GM18508 (cell line): ENCODE data around the gene KCTD16.

Experiments
- ATAC-seq: cut with Tn5 transposase; IDR thresholded peaks from one replicate; pipeline ENCODE4 v1.9.1; 2021; ENCODE audit warnings: moderate number of reproducible peaks; ENCODE audit not compliant: insufficient read depth, unreplicated experiment

KCTD16 gene

GRCh38 chr5:144205141-144205551, 34.5 kb downstream of the KCTD16 start:
- ATAC-seq: no peak

GRCh38 chr5:144206141-144206540, 35.5 kb downstream of the KCTD16 start:
- no peak for ATAC-seq

DNA sequence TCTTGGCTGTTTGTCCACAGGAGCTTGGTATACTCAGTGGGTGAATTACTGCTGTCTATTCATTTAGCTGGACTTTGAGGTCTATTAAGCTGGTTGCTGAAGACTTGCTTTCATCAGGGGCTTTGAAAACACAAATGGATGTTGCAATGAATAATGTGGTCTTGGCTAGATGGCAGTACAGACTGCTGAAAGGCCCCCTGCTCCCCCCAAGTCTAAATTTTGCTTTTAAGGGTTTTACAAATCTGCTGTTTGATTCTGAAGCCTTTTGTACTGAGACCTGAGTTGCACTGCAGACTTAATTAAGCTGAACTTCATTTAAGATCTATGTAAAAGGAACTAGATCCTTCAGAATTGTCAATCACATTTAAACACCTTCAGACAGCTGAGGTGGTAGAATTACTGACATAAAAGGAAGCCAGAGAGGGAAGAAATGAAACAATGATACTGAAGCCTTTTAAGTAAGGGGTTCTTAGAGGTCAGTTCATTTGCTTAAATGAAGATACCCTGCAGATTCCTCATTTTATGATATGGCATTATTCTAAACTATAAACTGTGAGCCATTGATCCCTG, 37.3 kb downstream of the KCTD16 start:
- no peak for ATAC-seq

GRCh38 chr5:144209361-144209760, 38.7 kb downstream of the KCTD16 start:
- no peak for ATAC-seq

DNA sequence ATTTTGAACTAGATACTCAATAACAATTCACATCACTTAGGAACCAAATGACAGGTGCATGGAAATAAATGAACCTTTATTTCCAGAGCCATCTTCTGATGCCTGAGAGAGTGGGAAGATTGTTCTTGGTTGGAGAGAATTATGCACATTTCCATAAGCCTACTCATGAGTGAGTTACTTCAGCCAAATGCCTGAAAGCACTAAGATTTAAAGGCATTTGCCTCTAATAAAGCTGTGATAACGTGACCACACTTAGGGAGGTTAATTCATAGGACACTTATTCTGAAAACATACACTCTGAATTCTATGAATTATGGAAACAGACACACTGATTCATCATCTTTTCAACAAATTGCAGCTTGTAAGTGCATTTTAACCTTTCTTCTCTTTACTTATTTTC, 40.0 kb downstream of the KCTD16 start:
- no peak for ATAC-seq

DNA sequence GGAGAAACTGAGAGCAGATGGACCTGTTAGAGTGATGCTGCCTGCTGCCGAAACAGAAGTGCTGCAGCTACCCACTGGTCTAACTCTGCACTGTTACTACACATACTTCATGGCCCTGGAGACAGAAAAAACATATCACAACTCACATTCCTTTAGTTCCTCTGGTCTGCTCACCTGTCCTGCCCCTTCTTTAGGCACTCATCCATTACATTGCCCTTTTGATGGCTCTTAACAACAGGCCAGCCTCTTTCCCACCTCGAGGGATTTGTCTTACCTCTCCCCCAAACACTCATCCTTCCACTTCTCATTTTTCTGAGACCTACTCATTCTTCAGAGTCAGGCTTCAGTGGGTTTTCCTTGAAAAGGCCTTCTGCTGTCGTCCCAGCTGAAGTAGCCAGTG, 49.2 kb downstream of the KCTD16 start:
- no peak for ATAC-seq

DNA sequence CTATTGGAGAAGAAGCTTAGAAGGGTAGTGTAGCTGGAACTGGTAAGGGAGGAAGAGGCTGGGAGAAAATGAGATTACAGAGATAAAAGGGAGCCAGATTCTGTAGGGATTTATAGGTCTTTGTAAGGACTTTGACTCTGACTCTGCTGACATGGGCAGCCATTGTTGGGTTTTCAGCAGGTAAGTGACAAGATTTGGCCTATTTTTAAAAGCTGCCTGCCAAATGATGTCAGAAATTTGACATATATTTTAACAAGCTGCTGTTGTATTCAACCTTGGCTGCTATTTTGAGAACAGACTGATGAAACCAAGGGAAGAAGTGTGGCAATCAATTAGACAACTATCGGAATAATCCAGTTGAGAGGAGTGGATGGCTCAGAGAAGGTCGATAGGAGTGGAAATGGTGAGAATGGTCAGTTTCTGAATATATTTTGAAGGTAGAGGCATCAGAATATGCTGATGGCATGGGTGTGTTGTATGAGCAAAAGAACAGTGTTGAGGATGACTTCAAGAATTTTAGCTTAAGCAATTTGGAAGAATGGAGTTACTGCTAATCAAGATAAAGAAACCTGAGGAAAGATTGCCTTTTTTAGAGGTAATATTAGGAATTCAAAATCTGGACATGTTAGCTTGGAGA, 56.8 kb downstream of the KCTD16 start:
- ATAC-seq: no peak

- no peak for ATAC-seq
Observed at GRCh38 chr5:144230806-144231205, 60.1 kb downstream of the KCTD16 start.

DNA sequence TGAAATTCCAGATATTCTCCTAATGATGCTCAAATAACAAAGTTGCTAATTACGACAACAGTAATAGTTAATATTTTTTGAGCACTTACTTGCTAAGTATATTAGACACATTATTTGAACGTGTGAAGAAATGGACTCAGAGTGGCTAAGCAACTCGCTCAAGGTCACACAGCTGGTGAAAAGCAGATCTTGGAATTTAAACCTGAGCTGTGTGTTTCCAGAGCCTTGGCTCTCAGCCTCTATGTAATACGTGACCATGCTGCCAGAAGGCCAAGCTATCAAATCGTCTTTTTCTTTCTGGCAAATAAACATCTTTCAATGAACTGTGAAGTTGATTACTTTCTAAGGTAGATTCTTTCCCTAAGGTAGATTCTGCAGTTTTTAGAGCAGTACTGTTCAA, 61.6 kb downstream of the KCTD16 start:
- no peak for ATAC-seq

DNA sequence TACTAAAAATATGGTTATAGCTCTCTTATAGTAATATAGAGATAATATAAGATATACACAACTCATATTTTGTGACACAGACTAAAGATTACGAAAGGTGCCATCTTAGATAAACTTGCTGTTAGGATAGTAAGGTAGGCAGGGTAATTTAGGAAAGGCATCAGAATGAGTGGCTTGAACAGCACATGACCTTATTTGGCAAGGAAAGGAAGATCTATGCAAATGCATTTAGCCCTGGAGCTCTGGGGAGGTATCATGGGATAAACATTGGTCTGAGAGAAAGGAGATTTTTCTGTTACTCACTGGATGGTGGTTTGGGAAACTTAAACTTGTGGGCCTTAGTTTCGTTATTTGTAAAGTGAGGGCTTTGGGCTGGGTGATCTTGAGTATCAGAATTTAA, 65.8 kb downstream of the KCTD16 start:
- no peak for ATAC-seq

- ATAC-seq: no peak
Observed at GRCh38 chr5:144237851-144238250, 67.2 kb downstream of the KCTD16 start.

DNA sequence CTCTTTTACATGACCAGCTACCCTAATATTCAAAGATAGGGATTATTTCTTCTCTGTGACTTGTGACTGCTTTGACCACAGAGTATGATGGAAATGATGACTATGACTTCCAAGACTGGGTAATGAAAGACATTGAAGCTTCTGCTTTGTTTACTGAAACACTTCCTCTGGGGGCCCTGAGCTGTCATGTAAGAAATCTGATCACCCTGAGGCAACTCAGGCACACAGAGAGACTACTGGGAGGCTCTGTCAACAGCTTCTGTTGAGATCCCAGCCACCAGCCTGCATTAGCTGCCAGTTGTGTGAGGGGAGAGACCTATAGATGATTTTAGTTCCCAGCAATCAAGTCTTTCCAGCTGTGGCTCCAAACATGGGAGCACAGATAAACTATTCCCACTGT, 76.5 kb downstream of the KCTD16 start:
- ATAC-seq: no peak

- no peak for ATAC-seq
Observed at GRCh38 chr5:144248015-144248414, 77.3 kb downstream of the KCTD16 start.

DNA sequence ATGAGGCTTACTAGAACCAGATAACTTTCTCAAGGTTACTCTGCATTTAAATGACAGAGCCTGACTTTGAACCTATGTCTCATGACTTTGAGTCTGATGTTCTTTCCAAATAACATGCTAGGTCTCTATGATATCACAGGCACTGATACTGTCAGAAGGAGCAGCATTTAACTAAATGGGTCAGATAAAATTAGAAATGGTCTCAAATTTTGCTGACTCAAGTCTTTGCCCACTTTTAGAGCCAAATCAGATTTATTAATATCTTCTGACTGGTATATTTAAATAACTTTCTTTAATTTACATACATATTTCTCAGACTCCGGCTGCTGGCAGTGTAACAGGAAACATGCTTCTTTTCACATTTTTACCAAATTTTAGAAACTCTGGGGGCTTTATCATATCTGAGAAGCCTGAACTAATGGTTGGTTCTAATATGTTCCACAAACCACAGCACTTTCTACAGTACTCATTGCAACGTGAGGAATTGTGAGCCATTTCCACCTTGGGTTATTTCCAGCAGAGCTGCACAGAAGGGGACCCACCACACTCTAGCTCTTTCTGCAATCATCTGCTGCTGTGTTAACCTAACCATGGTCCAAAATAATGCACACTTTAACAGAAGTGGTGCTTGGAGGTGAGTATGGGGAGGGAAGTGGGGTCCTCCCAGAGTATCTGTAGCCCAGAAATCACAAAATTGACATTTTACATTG, 79.2 kb downstream of the KCTD16 start:
- no peak for ATAC-seq

GRCh38 chr5:144254552-144254951, 83.9 kb downstream of the KCTD16 start:
- no peak for ATAC-seq

GRCh38 chr5:144260121-144260520, 89.4 kb downstream of the KCTD16 start:
- no peak for ATAC-seq

DNA sequence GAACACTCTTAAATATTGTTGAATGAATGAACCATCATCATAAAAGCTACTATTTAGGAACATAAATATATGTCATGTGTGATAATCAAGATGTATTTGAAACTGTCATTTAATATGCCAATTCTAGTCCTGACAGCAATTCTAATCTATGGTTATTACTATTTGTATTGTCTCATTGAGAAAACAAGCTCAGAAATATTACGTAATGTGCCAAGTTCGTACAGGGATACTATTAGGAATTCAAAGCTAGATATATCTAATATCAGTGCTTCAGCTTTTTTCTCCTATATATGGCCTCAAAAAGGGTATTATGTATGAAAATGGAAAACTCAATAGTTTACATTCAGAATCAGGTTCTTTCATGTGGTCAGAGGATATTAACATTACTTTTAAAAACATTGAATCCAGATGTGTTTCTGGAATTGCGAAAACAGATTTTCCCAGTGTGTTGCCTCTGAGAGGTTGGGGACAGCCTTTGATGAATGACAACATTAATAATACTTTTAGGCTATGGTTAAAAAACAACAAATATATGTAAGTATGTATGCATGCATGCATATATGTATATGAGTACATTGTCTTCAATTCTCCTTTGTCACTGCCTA, 95.1 kb downstream of the KCTD16 start:
- no peak for ATAC-seq

GRCh38 chr5:144267961-144268513, 97.4 kb downstream of the KCTD16 start:
- no peak for ATAC-seq

DNA sequence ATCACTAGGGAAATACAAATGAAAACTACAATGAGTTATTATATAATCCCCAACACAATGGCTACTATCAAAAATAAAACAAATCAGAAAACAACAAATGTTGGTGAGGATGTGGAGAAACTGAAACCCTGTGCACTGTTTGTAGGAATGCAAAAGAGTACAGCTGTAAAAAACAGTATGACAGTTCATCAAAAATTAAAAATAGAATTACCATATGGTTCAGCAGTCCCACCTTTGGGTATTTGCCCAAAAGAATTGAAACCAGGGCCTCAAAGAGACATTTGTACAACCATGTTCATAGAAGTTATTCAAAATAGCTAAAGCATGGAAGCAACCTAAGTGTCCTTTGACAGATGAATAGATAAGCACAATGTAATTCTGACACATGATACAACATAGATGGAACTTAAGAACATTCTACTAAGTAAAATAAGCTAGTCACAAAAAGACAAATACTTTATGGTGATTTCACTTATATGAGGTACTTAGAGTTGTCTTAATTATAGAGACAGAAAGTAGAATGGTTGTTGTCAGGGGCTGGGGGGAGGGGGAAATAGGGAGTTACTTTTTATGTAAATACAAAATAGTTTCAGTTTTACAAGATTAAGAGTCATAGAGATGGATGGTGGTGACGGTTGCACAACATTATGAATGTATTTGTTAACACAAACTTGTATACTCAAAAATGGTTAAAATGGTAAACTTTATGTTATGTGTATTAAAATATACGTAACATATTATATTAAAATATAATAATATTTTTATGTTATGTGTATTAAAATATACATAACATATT, 102.8 kb downstream of the KCTD16 start:
- ATAC-seq: no peak

DNA sequence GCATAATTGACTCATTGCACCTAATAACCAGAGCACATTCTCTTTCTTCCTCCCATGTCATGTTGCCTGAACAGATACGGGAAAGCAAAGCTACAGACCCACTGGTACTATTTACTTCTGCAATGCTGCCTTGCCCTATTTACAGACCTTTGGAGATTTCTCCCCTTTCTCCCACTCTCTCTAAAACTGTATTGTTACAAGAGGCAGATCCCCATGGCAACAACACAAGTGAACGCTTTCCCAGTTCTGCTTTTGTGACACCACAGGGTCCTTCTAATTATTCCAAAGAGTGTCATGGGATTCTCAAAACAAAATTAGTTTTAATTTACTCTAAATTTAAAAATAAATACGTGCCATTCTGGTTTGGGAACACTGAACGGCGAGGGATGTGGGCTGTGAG, 104.7 kb downstream of the KCTD16 start:
- no peak for ATAC-seq
